HUES64 (cell line): ENCODE data around the gene CEP135.

Experiments used
- H3K27ac ChIP-seq: 2 replicates; pipeline ENCODE4 v1.7.0; 2013; ENCODE audit warnings: low read depth, low read length, inconsistent platforms
- H3K27me3 ChIP-seq: 2 replicates; pipeline ENCODE4 v1.6.1; 2013; ENCODE audit warnings: mild to moderate bottlenecking, low read length; ENCODE audit not compliant: insufficient read depth
- H3K36me3 ChIP-seq: 2 replicates; pipeline ENCODE4 v1.6.1; 2013; ENCODE audit warnings: mild to moderate bottlenecking, low read length; ENCODE audit not compliant: insufficient read depth
- H3K4me1 ChIP-seq: 2 replicates; pipeline ENCODE4 v1.6.1; 2013; ENCODE audit warnings: mild to moderate bottlenecking, low read length, moderate library complexity; ENCODE audit not compliant: insufficient read depth
- H3K4me3 ChIP-seq: 2 replicates; pipeline ENCODE4 v1.5.1; 2013; ENCODE audit warnings: mild to moderate bottlenecking, low read length, moderate library complexity
- H3K9ac ChIP-seq: 2 replicates; pipeline ENCODE4 v1.6.1; 2013; ENCODE audit warnings: mild to moderate bottlenecking, low read depth, low read length
- H3K9me3 ChIP-seq: 2 replicates; pipeline ENCODE4 v1.6.1; 2013; ENCODE audit warnings: low read depth, low read length; ENCODE audit not compliant: insufficient read depth
- WGBS: fragments of 150-250, 120-280 bp; methylation state at CpG from one replicate; pipeline ENCODE4 v1.1.7; 2013; ENCODE audit warnings: missing lambda C conversion rate; 5-methylcytosine and 5-hydroxymethylcytosine counted together

Gene CEP135

GRCh38 chr4:55973650-55974049 is 24.9 kb downstream of the CEP135 start:
- Histone ChIP-seq H3K27ac (no peak overlapping the region; the same call in 1 of the 2 replicates), H3K27me3 (no peaks in the 10 kb centered on the region), H3K36me3 (peaks cover 24% of the 10 kb centered on the region), H3K4me3 (no peak overlapping the region), H3K9ac (no peak overlapping the region), H3K9me3 (no peaks in the 10 kb centered on the region), H3K4me1 (peaks cover 5% of the 10 kb centered on the region; the same call in 1 of the 2 replicates)
- 86% methylated on average over 2 of the region's 2 CpGs for WGBS

GRCh38 chr4:55977811-55978210 is 29.1 kb downstream of the CEP135 start:
- Histone ChIP-seq H3K36me3 (peaks cover 49% of the 10 kb centered on the region), H3K4me1 (peaks cover 8% of the 10 kb centered on the region; the same call in 1 of the 2 replicates), H3K4me3 (no peak overlapping the region), H3K27me3 (no peaks in the 10 kb centered on the region), H3K9me3 (no peaks in the 10 kb centered on the region), H3K27ac (no peak overlapping the region), H3K9ac (no peak overlapping the region)
- WGBS: 93% methylated on average over 3 of the region's 4 CpGs

GRCh38 chr4:55979562-55979961 is 30.8 kb downstream of the CEP135 start:
- no peak overlapping the region for H3K4me3 ChIP-seq
- H3K27ac ChIP-seq: no peak overlapping the region
- peaks cover 53% of the 10 kb centered on the region for H3K36me3 ChIP-seq
- no peak overlapping the region for H3K9ac ChIP-seq
- no peaks in the 10 kb centered on the region for H3K9me3 ChIP-seq
- no peaks in the 10 kb centered on the region for H3K27me3 ChIP-seq
- H3K4me1 ChIP-seq: 0 out of 2 replicates have a peak, but pooled peaks cover 3% of the 10 kb centered on the region
- 88% methylated on average over 3 of the region's 3 CpGs for WGBS

- no peak overlapping the region for H3K4me3 ChIP-seq
Observed at GRCh38 chr4:55980725-55981124, 32.0 kb downstream of the CEP135 start.

GRCh38 chr4:55982976-55983375 is 34.2 kb downstream of the CEP135 start:
- Histone ChIP-seq H3K9me3 (no peaks in the 10 kb centered on the region), H3K27ac (no peak overlapping the region), H3K36me3 (peaks cover 64% of the 10 kb centered on the region), H3K9ac (no peak overlapping the region), H3K4me3 (no peak overlapping the region), H3K4me1 (0 out of 2 replicates have a peak, but pooled peaks cover 3% of the 10 kb centered on the region), H3K27me3 (no peaks in the 10 kb centered on the region)

More at GRCh38 chr4:55980725-55981124, 32.0 kb downstream of the CEP135 start:
- no peak overlapping the region for H3K9ac ChIP-seq
- no peaks in the 10 kb centered on the region for H3K27me3 ChIP-seq
- 75% methylated on average over 1 of the region's 3 CpGs for WGBS
- no peaks in the 10 kb centered on the region for H3K9me3 ChIP-seq
- peaks cover 52% of the 10 kb centered on the region for H3K36me3 ChIP-seq
- 0 out of 2 replicates have a peak, but pooled peaks cover 3% of the 10 kb centered on the region for H3K4me1 ChIP-seq
- H3K27ac ChIP-seq: no peak overlapping the region

- no peaks in the 10 kb centered on the region for H3K9me3 ChIP-seq
- H3K9ac ChIP-seq: no peak overlapping the region
- H3K27ac ChIP-seq: no peak overlapping the region
- no peak overlapping the region for H3K4me3 ChIP-seq
- H3K4me1 ChIP-seq: peaks cover 13% of the 10 kb centered on the region
- no peaks in the 10 kb centered on the region for H3K27me3 ChIP-seq
- H3K36me3 ChIP-seq: peaks cover 30% of the 10 kb centered on the region
Observed at GRCh38 chr4:55989766-55990165, 41.0 kb downstream of the CEP135 start.

- Histone ChIP-seq H3K27ac (no peak overlapping the region), H3K4me1 (peaks cover 24% of the 10 kb centered on the region), H3K27me3 (no peaks in the 10 kb centered on the region), H3K4me3 (no peak overlapping the region), H3K36me3 (peaks cover 13% of the 10 kb centered on the region), H3K9ac (no peak overlapping the region), H3K9me3 (no peaks in the 10 kb centered on the region)
- WGBS: 95% methylated on average over 3 of the region's 3 CpGs
Observed at GRCh38 chr4:55993994-55994663, 45.4 kb downstream of the CEP135 start.

GRCh38 chr4:55996646-55997045 is 47.9 kb downstream of the CEP135 start:
- 98% methylated on average over 2 of the region's 2 CpGs for WGBS
- peaks cover 13% of the 10 kb centered on the region; the same call in 1 of the 2 replicates for H3K4me1 ChIP-seq
- H3K4me3 ChIP-seq: no peak overlapping the region
- no peaks in the 10 kb centered on the region for H3K9me3 ChIP-seq
- H3K27me3 ChIP-seq: no peaks in the 10 kb centered on the region
- peaks cover 30% of the 10 kb centered on the region for H3K36me3 ChIP-seq
- no peak overlapping the region for H3K9ac ChIP-seq
- H3K27ac ChIP-seq: no peak overlapping the region

- H3K4me3 ChIP-seq: no peak overlapping the region
- H3K9me3 ChIP-seq: no peaks in the 10 kb centered on the region
- no peaks in the 10 kb centered on the region for H3K27me3 ChIP-seq
- H3K4me1 ChIP-seq: no peaks in the 10 kb centered on the region
- no peak overlapping the region for H3K27ac ChIP-seq
- H3K36me3 ChIP-seq: peaks cover 35% of the 10 kb centered on the region
- no peak overlapping the region for H3K9ac ChIP-seq
- 92% methylated on average over 3 of the region's 3 CpGs for WGBS
Observed at GRCh38 chr4:56003606-56004005, 54.9 kb downstream of the CEP135 start.

GRCh38 chr4:56004235-56004634 is 55.5 kb downstream of the CEP135 start:
- H3K4me3 ChIP-seq: no peak overlapping the region
- H3K27me3 ChIP-seq: no peaks in the 10 kb centered on the region
- peaks cover 37% of the 10 kb centered on the region for H3K36me3 ChIP-seq
- H3K9me3 ChIP-seq: no peaks in the 10 kb centered on the region
- H3K4me1 ChIP-seq: no peaks in the 10 kb centered on the region
- H3K27ac ChIP-seq: no peak overlapping the region
- whole genome bisulfite sequencing: 96% methylated on average over 2 of the region's 2 CpGs
- no peak overlapping the region for H3K9ac ChIP-seq

- Histone ChIP-seq H3K4me1 (no peaks in the 10 kb centered on the region), H3K36me3 (peaks cover 44% of the 10 kb centered on the region)
Observed at GRCh38 chr4:56007154-56007553, 58.4 kb downstream of the CEP135 start.

GRCh38 chr4:56008206-56008605 is 59.5 kb downstream of the CEP135 start:
- H3K36me3 ChIP-seq: peaks cover 54% of the 10 kb centered on the region
- no peaks in the 10 kb centered on the region for H3K27me3 ChIP-seq

More at GRCh38 chr4:56007154-56007553, 58.4 kb downstream of the CEP135 start:
- H3K9ac ChIP-seq: no peak overlapping the region
- no peak overlapping the region for H3K4me3 ChIP-seq
- no peak overlapping the region for H3K27ac ChIP-seq
- no peaks in the 10 kb centered on the region for H3K27me3 ChIP-seq
- no peaks in the 10 kb centered on the region for H3K9me3 ChIP-seq

More at GRCh38 chr4:56008206-56008605, 59.5 kb downstream of the CEP135 start:
- H3K27ac ChIP-seq: no peak overlapping the region
- H3K4me1 ChIP-seq: no peaks in the 10 kb centered on the region
- no peak overlapping the region for H3K4me3 ChIP-seq
- no peak overlapping the region for H3K9ac ChIP-seq
- H3K9me3 ChIP-seq: no peaks in the 10 kb centered on the region
